ENCODE data around the gene MIOX.
A peak's percentile ranks its signal among the peaks of the same experiment; 100 is the strongest.

MIOX gene

DNA sequence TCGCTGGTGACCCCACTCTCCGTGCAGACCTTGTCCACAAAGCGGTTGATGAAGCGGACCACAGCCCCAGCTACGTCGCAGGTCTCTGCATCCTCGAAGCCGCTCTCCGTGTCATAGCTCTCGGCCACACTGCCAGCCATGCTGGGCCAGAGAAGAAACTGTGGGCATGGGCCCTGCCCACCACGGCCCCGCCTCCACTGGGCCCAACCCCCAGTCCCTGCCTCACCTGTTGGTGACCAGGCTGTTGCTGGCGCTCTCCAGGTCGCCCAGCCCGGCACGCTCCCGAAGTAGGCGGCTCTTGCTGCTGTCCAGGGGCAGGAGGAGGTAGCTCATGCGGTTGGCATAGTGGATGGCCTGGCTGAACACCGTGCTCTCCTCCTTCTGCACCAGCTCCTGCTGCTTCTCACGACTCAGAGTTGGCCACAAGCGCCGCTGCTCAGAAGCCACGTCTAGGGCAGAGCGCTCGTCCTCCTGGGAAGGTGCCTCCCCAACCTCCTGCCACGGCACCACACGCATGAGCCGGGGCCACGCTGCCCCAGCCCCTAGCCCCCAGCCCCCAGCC is 24.6 kb upstream of the MIOX start:
- TF ChIP-seq ZNF274 (IDR thresholded peaks at IDR 0.05; ENCODE audit: low read depth, low read length): no peak
- H3K4me3 ChIP-seq (ENCODE audit: low read length): no peak overlapping the region

DNA sequence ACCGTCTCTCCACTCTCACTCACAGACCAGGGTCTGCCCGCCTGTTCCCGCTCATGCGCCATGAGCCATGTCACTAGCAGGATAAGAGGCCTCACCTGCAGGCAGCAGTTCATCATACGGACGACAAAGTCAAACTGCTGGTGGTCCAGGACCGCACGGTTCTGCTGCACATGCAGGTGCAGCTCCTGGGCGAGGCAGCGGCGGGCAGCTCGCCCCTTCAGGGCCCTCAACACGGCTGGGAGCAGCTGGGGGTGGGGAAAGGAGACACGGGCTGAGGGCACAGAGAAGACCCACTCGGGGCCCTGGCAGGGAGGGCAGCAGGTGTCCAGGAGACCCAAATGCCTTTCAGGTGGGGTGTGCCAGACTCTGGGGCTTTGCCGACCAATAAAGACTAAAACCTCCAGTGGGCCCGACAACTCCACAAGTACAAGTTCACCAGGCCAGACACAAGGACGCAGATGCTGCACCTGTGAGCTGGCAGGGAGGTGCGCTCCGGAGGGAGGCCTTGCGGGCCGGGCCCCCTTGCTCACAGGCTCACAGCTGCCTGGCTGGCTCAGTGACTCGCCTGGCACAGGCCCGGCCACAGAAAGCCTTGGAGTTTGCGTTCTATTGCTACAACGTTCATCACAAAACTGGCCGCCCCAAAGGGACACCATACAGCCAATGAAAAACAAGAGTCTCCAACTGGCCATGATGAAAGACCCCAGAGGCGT is 23.3 kb upstream of the MIOX start:
- no peak overlapping the region for H3K4me3 ChIP-seq (ENCODE audit: low read length)
- no peak for TF ChIP-seq ZNF274 (IDR thresholded peaks at IDR 0.05; ENCODE audit: low read depth, low read length)

DNA sequence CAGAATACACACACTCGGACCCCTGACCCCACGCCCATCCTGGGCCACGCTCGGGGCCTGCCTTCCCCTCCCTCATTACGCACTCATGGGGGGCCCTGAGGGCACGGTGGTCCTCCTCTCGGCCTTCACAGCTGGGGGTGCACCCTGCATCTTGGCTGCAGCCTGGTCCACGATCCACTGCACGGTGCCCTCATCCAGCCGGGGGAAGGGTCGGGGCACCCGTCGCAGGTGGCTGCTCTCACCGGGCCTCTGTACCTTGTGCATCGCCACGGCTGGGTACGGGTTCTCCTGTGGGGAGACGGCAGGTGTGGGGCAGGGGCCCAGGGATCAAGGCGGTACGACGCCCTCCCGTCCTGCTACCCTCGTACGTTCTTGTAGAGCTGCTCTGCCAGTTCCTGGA is 22.2 kb upstream of the MIOX start:
- no peak for TF ChIP-seq ZNF274 (IDR thresholded peaks at IDR 0.05; ENCODE audit: low read depth, low read length)

GRCh38 chr22:50465066-50465930 is 21.4 kb upstream of the MIOX start:
- no peak overlapping the region for H3K4me3 ChIP-seq (ENCODE audit: low read length)
- TF ChIP-seq ZNF274 (IDR thresholded peaks at IDR 0.05; ENCODE audit: low read depth, low read length): no peak

More for the DNA sequence above, 22.2 kb upstream of the MIOX start:
- H3K4me3 ChIP-seq (ENCODE audit: low read length): no peak overlapping the region

DNA sequence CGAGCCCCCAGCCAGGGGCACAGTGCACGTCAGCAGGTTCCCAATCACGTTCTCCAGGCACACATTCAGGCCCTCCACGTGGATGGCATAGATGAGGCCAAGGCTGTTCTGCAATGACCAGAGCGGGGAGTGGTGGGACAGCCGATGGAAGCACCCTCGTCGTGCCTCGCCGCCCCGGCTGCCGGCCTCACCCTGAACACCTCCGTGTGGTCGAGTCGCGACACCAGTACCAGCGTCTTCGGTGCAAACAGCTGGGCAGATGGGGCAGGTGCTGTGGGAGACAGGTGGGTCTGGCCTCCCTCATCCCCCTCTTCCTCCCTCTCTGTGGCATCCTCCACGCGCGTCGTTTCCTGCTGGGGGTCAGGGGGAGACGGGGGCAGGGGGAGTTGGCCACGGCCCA is 19.3 kb upstream of the MIOX start:
- no peak for TF ChIP-seq ZNF274 (IDR thresholded peaks at IDR 0.05; ENCODE audit: low read depth, low read length)
- H3K4me3 ChIP-seq (ENCODE audit: low read length): no peak overlapping the region

DNA sequence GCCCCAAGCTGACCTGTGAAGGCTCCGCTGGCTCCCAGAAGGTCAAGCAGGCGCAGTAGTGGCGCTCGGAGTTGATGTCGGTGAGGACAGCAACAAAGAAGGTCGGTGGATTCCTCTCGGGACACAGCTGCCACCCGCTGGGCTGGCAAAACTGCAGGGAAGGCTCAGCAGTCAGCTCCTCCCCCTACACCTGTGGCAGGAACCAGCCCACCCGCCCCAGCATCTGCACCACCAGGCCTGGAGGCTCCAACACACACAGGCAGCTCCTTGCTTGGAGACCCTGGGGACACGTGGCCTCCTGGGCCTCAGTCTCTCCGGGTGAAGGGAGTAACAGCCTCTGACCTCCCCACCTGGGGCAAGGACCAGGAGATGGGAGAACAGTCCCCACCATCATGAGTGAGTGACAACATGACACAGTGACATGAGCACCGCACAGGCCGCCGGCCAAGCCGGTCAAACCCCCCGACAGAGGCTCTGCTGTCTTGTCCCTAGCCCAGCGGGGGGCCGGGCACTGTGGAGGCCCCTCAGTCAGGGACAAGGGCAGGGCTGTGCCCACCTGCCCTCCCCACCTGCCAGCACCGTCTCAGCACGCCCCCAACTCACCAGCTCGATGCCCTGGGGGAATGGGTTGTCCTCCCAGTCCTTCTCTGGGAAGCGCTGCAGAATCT is 18.8 kb upstream of the MIOX start:
- TF ChIP-seq ZNF274 (IDR thresholded peaks at IDR 0.05; ENCODE audit: low read depth, low read length): no peak
- H3K4me3 ChIP-seq (ENCODE audit: low read length): no peak overlapping the region; the same call in 1 of the 2 replicates

GRCh38 chr22:50468626-50469025 is 18.0 kb upstream of the MIOX start:
- no peak for TF ChIP-seq ZNF274 (IDR thresholded peaks at IDR 0.05; ENCODE audit: low read depth, low read length)
- H3K4me3 ChIP-seq (ENCODE audit: low read length): peak overlapping the region; percentile 34; the same call in 1 of the 2 replicates

DNA sequence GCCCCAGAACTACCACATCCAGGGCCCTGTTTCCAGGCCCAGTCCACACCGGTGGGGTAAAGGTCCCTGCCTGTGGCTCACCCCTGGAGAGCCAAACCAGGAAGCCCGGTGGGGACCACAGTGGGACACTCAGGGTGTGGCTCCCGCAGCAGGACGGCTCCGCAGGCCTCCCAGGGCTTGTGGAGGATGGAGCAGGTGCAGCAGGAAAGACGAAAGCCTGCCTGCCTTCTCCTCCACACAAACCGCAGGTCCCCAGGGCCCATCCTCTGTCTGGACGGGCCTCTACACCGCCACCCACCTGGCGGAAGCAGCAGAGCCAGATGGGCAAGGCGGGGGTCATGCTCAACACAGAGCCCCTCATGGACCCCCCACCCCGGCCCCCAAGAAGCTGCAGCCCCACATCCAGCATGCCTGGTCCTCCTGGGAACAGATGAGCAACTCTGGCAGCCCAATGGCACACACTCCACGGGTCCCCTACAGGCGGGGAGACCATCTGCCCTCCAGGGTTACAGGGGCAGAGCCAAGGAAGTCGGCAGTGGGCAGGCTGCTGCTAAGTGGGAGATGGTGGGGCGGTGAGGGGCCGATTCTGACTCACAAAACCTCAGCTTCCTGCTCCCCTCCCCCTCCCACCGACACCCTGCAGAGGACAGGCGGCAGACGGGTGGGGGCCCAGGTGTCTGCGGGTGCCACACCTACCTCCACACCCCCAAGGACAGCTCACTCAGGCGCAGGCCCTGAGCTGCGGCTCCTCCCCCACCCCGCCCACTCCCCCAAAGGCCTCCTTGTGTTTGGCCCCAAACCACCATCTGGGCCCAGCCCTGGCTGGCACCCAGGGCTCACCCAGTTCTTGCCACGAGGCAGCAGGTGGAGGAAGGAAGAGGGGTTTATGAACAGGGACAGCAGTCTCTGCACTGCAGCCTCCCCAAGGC is 17.0 kb upstream of the MIOX start:
- no peak for TF ChIP-seq ZNF274 (IDR thresholded peaks at IDR 0.05; ENCODE audit: low read depth, low read length)
- peak overlapping the region; percentile 34; the same call in 1 of the 2 replicates for H3K4me3 ChIP-seq (ENCODE audit: low read length)

GRCh38 chr22:50470491-50470890 is 16.2 kb upstream of the MIOX start:
- no peak for TF ChIP-seq ZNF274 (IDR thresholded peaks at IDR 0.05; ENCODE audit: low read depth, low read length)
- peak overlapping the region; percentile 8; the same call in 1 of the 2 replicates for H3K4me3 ChIP-seq (ENCODE audit: low read length)

GRCh38 chr22:50471197-50471847 is 15.3 kb upstream of the MIOX start:
- no peak overlapping the region; the same call in 1 of the 2 replicates for H3K4me3 ChIP-seq (ENCODE audit: low read length)
- TF ChIP-seq ZNF274 (IDR thresholded peaks at IDR 0.05; ENCODE audit: low read depth, low read length): no peak

DNA sequence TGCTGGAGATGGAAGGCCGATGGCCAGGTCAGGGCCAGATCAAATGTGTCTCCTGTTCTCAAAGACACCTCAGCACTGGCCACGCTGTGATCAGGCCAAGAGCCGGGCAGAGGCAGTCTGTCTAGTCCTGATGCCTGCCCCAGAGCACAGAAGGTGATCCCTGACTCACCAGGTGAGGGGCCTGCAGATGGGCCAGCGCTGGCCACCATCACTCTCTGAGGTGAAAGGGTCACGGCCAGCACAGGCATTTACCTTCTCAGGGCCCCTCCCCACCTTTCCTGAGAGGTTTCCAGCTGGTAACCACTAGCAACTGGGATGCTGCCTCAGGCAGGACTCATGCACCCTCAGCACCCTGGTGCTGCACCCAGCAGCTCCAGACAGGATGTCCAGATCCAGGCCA is 14.7 kb upstream of the MIOX start:
- no peak for TF ChIP-seq ZNF274 (IDR thresholded peaks at IDR 0.05; ENCODE audit: low read depth, low read length)
- H3K4me3 ChIP-seq (ENCODE audit: low read length): no peak overlapping the region

DNA sequence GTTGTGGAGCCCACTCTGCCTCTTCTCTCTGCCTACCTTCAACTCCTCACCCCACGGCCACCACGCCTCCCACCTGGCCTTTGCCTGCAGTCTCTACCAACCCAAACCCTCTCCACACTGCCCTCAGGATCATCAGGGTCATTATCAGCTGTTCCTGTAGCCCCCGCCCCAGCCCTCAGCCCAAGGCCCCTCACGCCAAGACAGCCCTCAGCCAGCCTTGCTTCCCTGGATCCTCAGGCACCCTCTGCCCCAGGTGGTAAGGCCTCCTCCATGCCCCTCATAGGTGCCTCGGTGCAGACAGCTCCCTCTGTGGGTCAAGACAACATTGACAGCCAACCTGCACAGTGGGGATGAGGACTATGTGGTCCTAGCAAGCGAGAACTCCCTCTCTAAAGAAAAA is 13.6 kb upstream of the MIOX start:
- peak overlapping the region; percentile 75; the same call in 1 of the 2 replicates for H3K4me3 ChIP-seq (ENCODE audit: low read length)
- no peak for TF ChIP-seq ZNF274 (IDR thresholded peaks at IDR 0.05; ENCODE audit: low read depth, low read length)
